SK-N-SH treated with all-trans-retinoic acid at 6 μM for 48 hours (cell line): ENCODE results near the gene ABCA13.

Experiments
- ARNTL ChIP-seq: fragments of 450-650 bp; formaldehyde crosslinking; IDR thresholded peaks from 2 replicates; pipeline ENCODE4 v1.5.0; 2020; ENCODE audit warnings: low read depth, mild to moderate bottlenecking, moderate library complexity, borderline replicate concordance
- CSDC2 ChIP-seq: fragments of 250-450 bp; sonication (Bioruptor Pico); IDR thresholded peaks from 2 replicates; pipeline ENCODE4 v1.5.0; 2020; ENCODE audit warnings: mild to moderate bottlenecking, moderate library complexity
- ESRRG ChIP-seq: fragments of 250-450 bp; sonication (Bioruptor Pico); IDR thresholded peaks from 2 replicates; pipeline ENCODE4 v1.6.1; 2021; ENCODE audit warnings: mild to moderate bottlenecking
- GLIS3 ChIP-seq: fragments of 250-450 bp; sonication (Bioruptor Pico); IDR thresholded peaks from 2 replicates; pipeline ENCODE4 v1.5.0; 2020; ENCODE audit warnings: mild to moderate bottlenecking, moderate library complexity
- PPARA ChIP-seq: fragments of 250-450 bp; sonication (Bioruptor Pico); IDR thresholded peaks from 2 replicates; pipeline ENCODE4 v1.5.0; 2020; ENCODE audit warnings: mild to moderate bottlenecking, borderline replicate concordance
- RARB ChIP-seq: fragments of 250-450 bp; sonication (Bioruptor Pico); IDR thresholded peaks from 2 replicates; pipeline ENCODE4 v1.8.0; 2021; ENCODE audit warnings: mild to moderate bottlenecking, moderate library complexity
- TCF4 ChIP-seq: fragments of 250-450 bp; sonication (Bioruptor Pico); IDR thresholded peaks from 2 replicates; pipeline ENCODE4 v1.8.0; 2021; ENCODE audit warnings: mild to moderate bottlenecking, moderate library complexity, borderline replicate concordance
- TOX ChIP-seq: fragments of 250-450 bp; sonication (Bioruptor Pico); IDR thresholded peaks from 2 replicates; pipeline ENCODE4 v1.8.0; 2021; ENCODE audit warnings: mild to moderate bottlenecking, moderate library complexity, borderline replicate concordance
- ZC3H10 ChIP-seq: fragments of 250-450 bp; sonication (Bioruptor Pico); IDR thresholded peaks from 2 replicates; pipeline ENCODE4 v1.5.1; 2021; ENCODE audit warnings: mild to moderate bottlenecking, moderate library complexity
- ZFP30 ChIP-seq: fragments of 450-650 bp; formaldehyde crosslinking; IDR thresholded peaks from 2 replicates; pipeline ENCODE4 v1.5.0; 2022; ENCODE audit warnings: mild to moderate bottlenecking, moderate library complexity
- ZNF565 ChIP-seq: fragments of 450-650 bp; formaldehyde crosslinking; conservative IDR thresholded peaks from 2 replicates; pipeline ENCODE4 v1.5.0; 2020; ENCODE audit warnings: low read depth, mild to moderate bottlenecking, moderate library complexity
- TF ChIP-seq, protein P1 (sequence below): fragments of 250-450 bp; sonication (Bioruptor Pico); IDR thresholded peaks from 2 replicates; pipeline ENCODE4 v1.5.1; 2021; ENCODE audit warnings: mild to moderate bottlenecking, moderate library complexity
- TF ChIP-seq, protein P2 (sequence below): fragments of 250-450 bp; sonication (Bioruptor Pico); IDR thresholded peaks from 2 replicates; pipeline ENCODE4 v1.8.0; 2020; ENCODE audit warnings: mild to moderate bottlenecking, moderate library complexity, borderline replicate concordance
- TF ChIP-seq, protein P3 (sequence below): fragments of 250-450 bp; sonication (Bioruptor Pico); IDR thresholded peaks from 2 replicates; pipeline ENCODE4 v1.8.0; 2021; ENCODE audit warnings: low read depth, mild to moderate bottlenecking, moderate library complexity, borderline replicate concordance

DNA sequence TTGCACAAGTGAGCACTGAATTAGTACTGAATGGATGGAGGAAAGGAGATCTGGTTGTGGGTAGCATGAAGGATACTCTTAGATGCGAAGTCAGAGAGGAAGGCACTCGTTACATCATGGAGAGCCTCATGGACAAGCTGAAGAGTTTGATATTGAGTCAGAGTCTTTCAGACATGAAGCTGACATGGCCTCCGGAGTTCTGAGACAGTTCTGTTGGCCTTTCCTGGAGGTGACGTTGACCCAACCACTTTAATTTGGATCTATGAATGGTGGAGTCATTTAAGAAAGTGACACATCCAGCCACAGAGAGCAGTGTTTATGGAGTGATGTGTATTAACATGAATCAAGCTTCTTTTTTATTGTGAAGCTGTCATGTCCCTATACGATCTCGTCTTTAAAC lies 466.8 kb downstream of the ABCA13 start:
- TF ChIP-seq ZFP30 (CRISPR knock-in tag) (no peak), ZC3H10 (CRISPR knock-in tag) (no peak), ESRRG (no peak), PPARA (CRISPR knock-in tag) (no peak), TCF4 (no peak), ARNTL (CRISPR knock-in tag) (no peak), RARB (CRISPR knock-in tag) (no peak), GLIS3 (CRISPR knock-in tag) (no peak), ZNF565 (no peak), CSDC2 (CRISPR knock-in tag) (no peak), TOX (CRISPR knock-in tag) (no peak)
- TF ChIP-seq, protein P1, sequence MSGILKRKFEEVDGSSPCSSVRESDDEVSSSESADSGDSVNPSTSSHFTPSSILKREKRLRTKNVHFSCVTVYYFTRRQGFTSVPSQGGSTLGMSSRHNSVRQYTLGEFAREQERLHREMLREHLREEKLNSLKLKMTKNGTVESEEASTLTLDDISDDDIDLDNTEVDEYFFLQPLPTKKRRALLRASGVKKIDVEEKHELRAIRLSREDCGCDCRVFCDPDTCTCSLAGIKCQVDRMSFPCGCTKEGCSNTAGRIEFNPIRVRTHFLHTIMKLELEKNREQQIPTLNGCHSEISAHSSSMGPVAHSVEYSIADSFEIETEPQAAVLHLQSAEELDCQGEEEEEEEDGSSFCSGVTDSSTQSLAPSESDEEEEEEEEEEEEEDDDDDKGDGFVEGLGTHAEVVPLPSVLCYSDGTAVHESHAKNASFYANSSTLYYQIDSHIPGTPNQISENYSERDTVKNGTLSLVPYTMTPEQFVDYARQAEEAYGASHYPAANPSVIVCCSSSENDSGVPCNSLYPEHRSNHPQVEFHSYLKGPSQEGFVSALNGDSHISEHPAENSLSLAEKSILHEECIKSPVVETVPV (CRISPR knock-in tag), result no peak
- TF ChIP-seq, protein P2, sequence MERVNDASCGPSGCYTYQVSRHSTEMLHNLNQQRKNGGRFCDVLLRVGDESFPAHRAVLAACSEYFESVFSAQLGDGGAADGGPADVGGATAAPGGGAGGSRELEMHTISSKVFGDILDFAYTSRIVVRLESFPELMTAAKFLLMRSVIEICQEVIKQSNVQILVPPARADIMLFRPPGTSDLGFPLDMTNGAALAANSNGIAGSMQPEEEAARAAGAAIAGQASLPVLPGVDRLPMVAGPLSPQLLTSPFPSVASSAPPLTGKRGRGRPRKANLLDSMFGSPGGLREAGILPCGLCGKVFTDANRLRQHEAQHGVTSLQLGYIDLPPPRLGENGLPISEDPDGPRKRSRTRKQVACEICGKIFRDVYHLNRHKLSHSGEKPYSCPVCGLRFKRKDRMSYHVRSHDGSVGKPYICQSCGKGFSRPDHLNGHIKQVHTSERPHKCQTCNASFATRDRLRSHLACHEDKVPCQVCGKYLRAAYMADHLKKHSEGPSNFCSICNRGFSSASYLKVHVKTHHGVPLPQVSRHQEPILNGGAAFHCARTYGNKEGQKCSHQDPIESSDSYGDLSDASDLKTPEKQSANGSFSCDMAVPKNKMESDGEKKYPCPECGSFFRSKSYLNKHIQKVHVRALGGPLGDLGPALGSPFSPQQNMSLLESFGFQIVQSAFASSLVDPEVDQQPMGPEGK (CRISPR knock-in tag), result no peak
- TF ChIP-seq, protein P3, sequence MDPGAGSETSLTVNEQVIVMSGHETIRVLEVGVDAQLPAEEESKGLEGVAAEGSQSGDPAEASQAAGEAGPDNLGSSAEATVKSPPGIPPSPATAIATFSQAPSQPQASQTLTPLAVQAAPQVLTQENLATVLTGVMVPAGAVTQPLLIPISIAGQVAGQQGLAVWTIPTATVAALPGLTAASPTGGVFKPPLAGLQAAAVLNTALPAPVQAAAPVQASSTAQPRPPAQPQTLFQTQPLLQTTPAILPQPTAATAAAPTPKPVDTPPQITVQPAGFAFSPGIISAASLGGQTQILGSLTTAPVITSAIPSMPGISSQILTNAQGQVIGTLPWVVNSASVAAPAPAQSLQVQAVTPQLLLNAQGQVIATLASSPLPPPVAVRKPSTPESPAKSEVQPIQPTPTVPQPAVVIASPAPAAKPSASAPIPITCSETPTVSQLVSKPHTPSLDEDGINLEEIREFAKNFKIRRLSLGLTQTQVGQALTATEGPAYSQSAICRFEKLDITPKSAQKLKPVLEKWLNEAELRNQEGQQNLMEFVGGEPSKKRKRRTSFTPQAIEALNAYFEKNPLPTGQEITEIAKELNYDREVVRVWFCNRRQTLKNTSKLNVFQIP (CRISPR knock-in tag), result no peak
